ENCODE results near the gene MTRF1.

The MTRF1 gene

DNA sequence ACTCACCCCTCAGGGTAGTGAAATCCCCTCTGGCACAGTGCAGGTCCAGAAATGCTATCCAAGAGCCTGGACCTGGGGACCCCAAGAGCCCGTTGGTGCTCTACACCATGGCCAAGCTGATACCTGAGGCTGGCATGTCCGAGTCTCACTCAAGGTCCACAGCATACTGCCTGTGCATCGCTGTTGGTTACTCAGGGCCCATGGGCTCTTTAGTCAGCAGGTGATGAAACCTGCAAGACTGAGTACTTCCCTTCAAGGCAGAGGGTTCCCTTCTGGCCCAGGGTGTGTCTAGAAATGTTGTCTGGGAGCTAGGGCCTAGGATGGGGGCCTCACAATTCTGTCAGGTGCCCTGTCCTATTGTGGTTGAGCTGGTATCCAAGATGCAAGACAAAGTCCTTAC lies 49.5 kb downstream of the MTRF1 start:
- peaks cover 36% of the 10 kb centered on the region for H3K36me3 Mint-ChIP-seq
- H3K4me1 Mint-ChIP-seq, result no peaks in the 10 kb centered on the region
- H3K27me3 Mint-ChIP-seq, result no peaks in the 10 kb centered on the region
- no peak for ATAC-seq
- H3K9me3 Mint-ChIP-seq, result peaks cover 14% of the 10 kb centered on the region
- H3K4me3 Mint-ChIP-seq, result no peak overlapping the region
- H3K27ac Mint-ChIP-seq, result no peak overlapping the region

DNA sequence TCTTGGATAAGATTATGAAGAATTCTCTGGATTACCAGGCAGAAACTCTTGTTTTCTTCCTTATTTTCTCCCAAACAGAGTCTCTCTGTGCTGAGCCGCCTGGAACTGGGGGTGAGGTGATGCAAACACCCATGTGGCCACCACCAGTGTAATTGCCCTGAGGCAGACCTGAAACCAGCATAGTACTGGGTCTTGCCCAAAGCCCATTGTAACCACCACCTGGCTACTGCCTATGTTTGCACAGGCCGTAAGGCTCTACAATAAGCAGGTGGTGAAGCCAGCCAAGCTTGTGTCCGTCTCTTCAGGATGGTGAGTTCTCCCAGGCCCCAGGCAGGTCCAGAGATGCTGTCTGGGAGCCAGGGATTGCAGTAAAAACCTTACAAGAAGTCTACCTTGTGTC lies 50.1 kb downstream of the MTRF1 start:
- Mint-ChIP-seq H3K4me1 (no peaks in the 10 kb centered on the region), H3K27ac (no peak overlapping the region), H3K9me3 (peaks cover 14% of the 10 kb centered on the region), H3K36me3 (peaks cover 31% of the 10 kb centered on the region), H3K4me3 (no peak overlapping the region), H3K27me3 (no peaks in the 10 kb centered on the region)
- ATAC-seq, result no peak

DNA sequence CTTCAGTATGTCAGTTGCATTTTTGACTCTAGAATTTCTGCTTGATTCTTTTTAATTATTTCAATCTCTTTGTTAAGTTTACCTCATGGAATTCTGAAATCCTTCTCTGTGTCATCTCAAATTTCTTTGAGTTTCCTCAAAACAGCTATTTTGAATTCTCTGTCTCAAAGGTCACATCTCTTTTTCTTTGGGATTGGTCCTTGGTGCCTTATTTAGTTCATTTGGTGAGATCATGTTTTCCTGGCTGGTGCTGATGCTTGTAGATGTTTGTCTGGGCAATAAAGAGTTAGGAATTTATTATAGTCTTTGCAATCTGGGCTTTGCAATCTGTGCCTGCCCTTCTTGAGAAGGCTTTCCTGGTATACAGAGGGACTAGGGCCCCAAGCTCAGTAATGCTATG lies 50.5 kb downstream of the MTRF1 start:
- H3K9me3 Mint-ChIP-seq, result peaks cover 14% of the 10 kb centered on the region
- H3K4me3 Mint-ChIP-seq, result no peak overlapping the region
- no peaks in the 10 kb centered on the region for H3K27me3 Mint-ChIP-seq
- H3K36me3 Mint-ChIP-seq, result peaks cover 29% of the 10 kb centered on the region
- H3K4me1 Mint-ChIP-seq, result no peaks in the 10 kb centered on the region
- H3K27ac Mint-ChIP-seq, result no peak overlapping the region
- no peak for ATAC-seq

DNA sequence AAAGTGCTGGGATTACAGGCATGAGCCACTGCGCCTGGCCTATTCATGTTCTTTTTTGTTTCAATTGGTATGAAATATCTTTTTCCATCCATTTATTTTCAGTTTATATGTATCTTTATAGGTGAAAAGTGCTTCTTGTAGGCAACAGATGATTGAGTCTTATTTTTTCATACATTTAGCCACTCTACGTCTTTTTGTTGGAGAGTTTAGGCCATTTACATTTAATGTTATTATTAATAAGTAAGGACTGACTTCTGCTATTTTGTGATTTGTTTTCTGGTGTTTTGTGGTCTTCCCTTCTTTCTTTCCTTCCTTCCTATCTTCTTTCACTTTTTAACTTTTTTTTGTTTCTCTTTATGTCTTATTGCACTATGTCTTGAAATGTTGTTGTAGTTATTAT lies 52.3 kb downstream of the MTRF1 start:
- no peaks in the 10 kb centered on the region for H3K27me3 Mint-ChIP-seq
- H3K9me3 Mint-ChIP-seq, result peaks cover 14% of the 10 kb centered on the region
- H3K4me1 Mint-ChIP-seq, result no peaks in the 10 kb centered on the region
- no peak overlapping the region for H3K27ac Mint-ChIP-seq
- peaks cover 23% of the 10 kb centered on the region for H3K36me3 Mint-ChIP-seq
- no peak for ATAC-seq
- no peak overlapping the region for H3K4me3 Mint-ChIP-seq

DNA sequence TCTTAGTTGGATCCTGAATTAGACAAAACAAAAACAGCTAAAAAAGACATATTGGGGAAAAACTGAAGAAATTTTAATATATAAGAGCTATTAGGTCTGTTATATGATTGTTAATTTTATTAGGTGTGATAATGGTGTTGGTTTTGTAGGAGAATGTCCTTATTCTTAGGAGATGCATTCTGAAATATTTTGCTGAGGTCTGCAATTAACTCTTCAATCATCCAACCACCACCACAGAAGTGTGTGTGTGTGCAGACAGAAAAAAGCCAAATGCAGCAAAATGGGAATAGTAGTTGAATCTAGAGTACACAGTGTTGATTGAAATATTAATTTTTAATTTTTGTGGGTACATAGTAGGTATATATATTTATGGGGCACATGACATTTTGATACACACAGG lies 56.9 kb downstream of the MTRF1 start:
- Mint-ChIP-seq H3K27me3 (no peaks in the 10 kb centered on the region), H3K27ac (no peak overlapping the region), H3K36me3 (peaks cover 13% of the 10 kb centered on the region), H3K9me3 (peaks cover 10% of the 10 kb centered on the region), H3K4me1 (no peaks in the 10 kb centered on the region), H3K4me3 (no peak overlapping the region)
- ATAC-seq, result no peak

DNA sequence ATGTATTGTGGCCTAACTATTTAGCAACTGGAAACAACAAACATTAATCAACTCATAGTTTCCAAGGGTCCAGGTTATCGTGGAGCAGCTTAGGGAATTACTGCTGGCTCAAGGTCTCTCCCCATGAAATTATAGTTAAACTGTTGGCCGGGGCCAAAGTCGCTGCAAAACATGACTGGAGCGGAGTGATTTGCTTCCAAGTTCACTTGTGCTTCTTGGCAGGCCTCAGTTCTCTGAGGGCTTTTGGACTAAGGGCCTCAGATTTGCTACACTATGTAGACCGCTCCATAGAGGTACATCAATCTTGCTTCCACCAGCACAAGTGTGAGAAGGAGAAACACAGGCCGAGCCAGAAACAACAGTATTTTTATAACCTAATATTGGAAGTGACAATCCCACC lies 59.6 kb downstream of the MTRF1 start:
- H3K4me3 Mint-ChIP-seq, result no peak overlapping the region
- no peak overlapping the region for H3K27ac Mint-ChIP-seq
- peaks cover 21% of the 10 kb centered on the region for H3K4me1 Mint-ChIP-seq
- H3K9me3 Mint-ChIP-seq, result peaks cover 7% of the 10 kb centered on the region
- ATAC-seq, result no peak
- H3K27me3 Mint-ChIP-seq, result no peaks in the 10 kb centered on the region
- peaks cover 9% of the 10 kb centered on the region for H3K36me3 Mint-ChIP-seq

DNA sequence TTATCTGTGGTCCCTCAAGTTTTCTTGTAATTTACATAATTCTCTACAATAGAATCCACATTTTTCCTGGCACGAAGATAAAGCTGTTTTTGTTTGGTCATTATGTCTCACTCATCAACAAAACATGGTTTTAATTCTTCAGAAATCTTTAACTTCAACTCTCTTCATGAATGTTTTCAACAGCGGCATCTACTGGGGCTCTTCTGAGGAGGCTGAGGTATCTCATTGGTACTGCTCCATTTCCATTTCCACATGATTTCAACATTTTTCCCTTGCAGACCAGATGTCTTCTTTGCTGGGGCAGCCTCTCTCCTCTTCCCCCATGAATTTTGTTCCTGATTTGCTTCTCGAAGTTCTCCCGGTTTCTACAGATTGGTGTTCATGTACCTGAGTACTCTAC lies 63.2 kb downstream of the MTRF1 start:
- H3K27ac Mint-ChIP-seq, result peak overlapping the region; percentile 90
- peaks cover 30% of the 10 kb centered on the region for H3K4me1 Mint-ChIP-seq
- no peaks in the 10 kb centered on the region for H3K27me3 Mint-ChIP-seq

DNA sequence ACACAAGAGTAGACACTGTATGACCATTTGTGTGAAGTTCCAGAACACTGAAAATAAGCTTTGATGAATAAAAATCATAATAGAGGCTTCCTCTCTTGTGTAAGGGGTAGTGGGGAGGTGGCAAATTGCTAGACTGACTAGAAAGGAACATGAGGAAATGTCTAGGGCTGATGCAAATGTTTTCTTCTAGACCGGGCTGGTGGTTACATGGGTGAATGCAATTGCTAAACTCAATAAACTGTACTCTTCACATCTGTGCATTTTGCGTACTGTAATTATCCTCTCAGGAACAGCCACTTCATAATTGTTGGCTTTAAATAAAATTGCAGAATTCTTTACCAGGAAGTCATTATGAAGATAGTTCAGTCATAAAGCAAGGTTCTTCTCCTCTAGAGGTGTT lies 63.9 kb downstream of the MTRF1 start:
- Mint-ChIP-seq H3K27me3 (no peaks in the 10 kb centered on the region), H3K36me3 (peaks cover 9% of the 10 kb centered on the region), H3K4me3 (no peak overlapping the region), H3K27ac (peak overlapping the region; percentile 90), H3K4me1 (peaks cover 33% of the 10 kb centered on the region), H3K9me3 (peaks cover 10% of the 10 kb centered on the region)
- ATAC-seq, result peak; percentile 99

More for the DNA sequence above, 63.2 kb downstream of the MTRF1 start:
- H3K36me3 Mint-ChIP-seq, result peaks cover 9% of the 10 kb centered on the region
- ATAC-seq, result no peak
- no peak overlapping the region for H3K4me3 Mint-ChIP-seq
- H3K9me3 Mint-ChIP-seq, result peaks cover 10% of the 10 kb centered on the region

DNA sequence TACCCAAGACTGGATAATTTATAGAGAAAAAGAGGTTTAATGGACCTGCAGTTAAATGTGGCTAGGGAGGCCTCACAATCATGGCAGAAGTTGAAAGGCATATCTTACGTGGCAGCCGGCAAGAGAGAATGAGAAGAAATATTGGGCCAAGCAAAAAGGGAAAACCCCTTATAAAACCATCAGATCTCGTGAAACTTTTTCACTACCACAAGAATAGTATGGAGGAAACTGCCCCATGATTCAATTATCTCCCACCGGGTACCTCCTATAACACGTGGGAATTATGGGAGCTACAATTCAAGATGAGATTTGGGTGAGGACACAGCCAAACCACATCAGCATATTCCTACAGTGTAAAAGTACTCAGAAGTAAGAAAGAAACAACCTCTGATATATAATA lies 64.3 kb downstream of the MTRF1 start:
- H3K4me3 Mint-ChIP-seq, result peak overlapping the region; percentile 48
- peak; percentile 61 for ATAC-seq
- H3K4me1 Mint-ChIP-seq, result peaks cover 35% of the 10 kb centered on the region
- H3K27ac Mint-ChIP-seq, result peak overlapping the region; percentile 90
- H3K27me3 Mint-ChIP-seq, result no peaks in the 10 kb centered on the region
- H3K36me3 Mint-ChIP-seq, result peaks cover 9% of the 10 kb centered on the region
- H3K9me3 Mint-ChIP-seq, result peaks cover 10% of the 10 kb centered on the region

DNA sequence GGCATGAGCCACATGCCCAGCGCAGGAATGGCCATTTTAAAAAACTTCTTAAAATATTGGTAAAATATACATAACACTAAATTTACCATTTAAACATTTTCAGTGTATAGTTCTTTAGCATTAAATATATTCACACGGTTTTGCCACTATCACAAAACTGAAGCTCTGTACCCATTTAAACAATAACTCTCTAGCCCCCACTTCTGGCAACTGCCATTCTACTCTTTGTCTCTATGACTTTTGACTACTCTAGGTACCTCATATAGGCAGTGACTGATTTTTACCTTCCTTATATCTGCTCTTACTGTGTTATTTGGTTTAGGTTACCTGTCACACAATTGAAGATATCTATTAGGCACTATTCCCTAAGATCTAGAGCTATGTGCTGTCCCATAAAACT lies 66.8 kb downstream of the MTRF1 start:
- no peaks in the 10 kb centered on the region for H3K27me3 Mint-ChIP-seq
- no peak overlapping the region for H3K4me3 Mint-ChIP-seq
- H3K36me3 Mint-ChIP-seq, result peaks cover 15% of the 10 kb centered on the region
- peaks cover 53% of the 10 kb centered on the region for H3K4me1 Mint-ChIP-seq
- ATAC-seq, result no peak
- H3K27ac Mint-ChIP-seq, result no peak overlapping the region
- peaks cover 10% of the 10 kb centered on the region for H3K9me3 Mint-ChIP-seq

DNA sequence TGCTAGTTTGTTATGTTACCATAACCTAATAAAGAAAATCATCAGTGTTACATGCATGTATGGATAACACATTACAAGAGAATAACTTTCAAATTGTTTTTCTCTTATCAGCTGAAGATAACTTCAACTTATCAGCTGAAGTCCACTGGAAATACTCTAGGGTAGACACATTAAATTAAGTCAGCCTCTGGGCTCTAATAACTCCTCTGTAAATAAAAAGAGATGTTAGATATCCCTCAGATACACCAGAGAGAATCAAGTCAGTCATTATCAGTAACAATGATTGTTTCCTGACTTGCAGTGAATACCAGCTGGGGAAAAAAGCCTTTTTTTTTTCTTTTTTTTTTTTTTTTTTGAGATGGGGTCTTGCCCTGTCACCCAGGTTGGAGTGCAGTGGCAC lies 67.4 kb downstream of the MTRF1 start:
- H3K27me3 Mint-ChIP-seq, result no peaks in the 10 kb centered on the region
- H3K27ac Mint-ChIP-seq, result peak overlapping the region; percentile 22
- H3K4me1 Mint-ChIP-seq, result peaks cover 53% of the 10 kb centered on the region
- H3K9me3 Mint-ChIP-seq, result peaks cover 10% of the 10 kb centered on the region
- H3K36me3 Mint-ChIP-seq, result peaks cover 15% of the 10 kb centered on the region
- no peak overlapping the region for H3K4me3 Mint-ChIP-seq
- no peak for ATAC-seq

DNA sequence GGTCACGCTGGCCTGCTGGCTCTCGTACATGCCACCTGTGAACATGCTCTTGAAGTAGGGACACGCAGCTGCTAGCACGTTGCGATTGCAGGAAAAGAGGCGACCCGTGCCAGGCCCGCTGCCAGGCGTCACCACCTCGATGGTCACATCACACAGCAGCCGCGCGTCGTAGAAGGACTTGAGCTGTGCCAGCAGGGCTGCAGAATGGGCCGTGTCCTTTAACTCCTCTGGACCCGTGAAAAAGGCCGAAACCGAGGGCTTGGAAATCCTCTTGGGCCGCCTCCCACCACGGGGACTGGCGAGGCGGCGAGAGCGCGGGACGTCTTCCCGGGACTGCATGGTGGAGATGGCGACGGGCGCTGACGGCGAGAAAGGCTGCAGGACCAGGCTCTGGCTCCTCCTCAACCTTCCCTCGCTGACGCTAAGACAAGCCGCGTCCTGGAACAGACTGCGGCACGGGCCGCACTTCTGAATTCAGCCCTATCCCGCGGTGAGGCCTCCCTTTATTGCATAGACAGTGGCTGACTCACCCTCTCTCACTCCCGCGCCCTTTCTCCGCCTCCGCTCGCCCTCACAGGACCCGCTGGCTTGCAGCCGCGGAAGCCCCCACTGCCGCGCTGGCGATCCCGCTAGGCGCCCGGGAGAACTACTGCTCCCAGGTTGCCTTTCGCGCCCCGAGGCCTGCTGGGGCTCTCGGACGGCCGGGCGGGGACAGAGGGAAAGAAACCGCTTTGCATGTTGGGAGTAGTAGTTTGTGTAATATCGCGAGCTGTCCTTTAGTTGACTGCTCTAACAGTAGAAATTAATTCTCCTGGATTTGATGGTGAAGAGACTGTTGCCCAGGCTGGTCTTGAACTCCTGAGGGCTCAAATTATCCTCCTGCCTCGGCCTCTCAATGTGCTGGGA lies 69.2 kb downstream of the MTRF1 start, which contains the start of gene KBTBD7:
Gene KBTBD7 (minus strand): TSS at position 651 of the 906 bp plus-strand sequence. CDS start 312 bp downstream, at position 339.
- ATAC-seq, result peak; percentile 99
- H3K4me1 Mint-ChIP-seq, result peaks cover 35% of the 10 kb centered on the region
- peak within 1 kb of the TSS; percentile 84 for H3K27ac Mint-ChIP-seq
- H3K36me3 Mint-ChIP-seq, result peaks cover 20% of the 10 kb centered on the region
- no peaks in the 10 kb centered on the region for H3K27me3 Mint-ChIP-seq
- peaks cover 4% of the 10 kb centered on the region for H3K9me3 Mint-ChIP-seq
- peak within 1 kb of the TSS; percentile 88 for H3K4me3 Mint-ChIP-seq

DNA sequence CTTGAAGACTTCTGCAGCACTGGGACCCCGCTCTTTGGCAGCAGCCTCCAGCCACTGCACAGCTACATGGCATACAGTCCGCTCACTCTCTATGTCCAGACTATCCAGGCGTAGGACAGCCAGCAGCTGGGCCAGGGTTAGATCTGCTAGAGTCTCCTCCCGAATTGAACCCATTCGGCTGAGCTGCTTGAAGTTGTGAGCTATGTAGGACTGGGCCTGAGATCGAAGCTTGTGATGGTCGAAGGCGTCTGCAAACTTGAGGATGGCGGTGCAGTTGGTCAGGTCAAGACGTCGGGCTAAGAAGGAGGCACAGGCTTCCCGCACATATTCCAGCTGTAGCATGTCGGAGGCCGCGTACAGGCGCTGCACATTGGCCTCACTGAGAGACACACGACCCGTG lies 69.9 kb downstream of the MTRF1 start:
- Mint-ChIP-seq H3K27me3 (no peaks in the 10 kb centered on the region), H3K36me3 (peaks cover 22% of the 10 kb centered on the region), H3K9me3 (no peaks in the 10 kb centered on the region), H3K4me3 (peak overlapping the region; percentile 88), H3K4me1 (peaks cover 28% of the 10 kb centered on the region), H3K27ac (peak overlapping the region; percentile 84)
- ATAC-seq, result no peak

DNA sequence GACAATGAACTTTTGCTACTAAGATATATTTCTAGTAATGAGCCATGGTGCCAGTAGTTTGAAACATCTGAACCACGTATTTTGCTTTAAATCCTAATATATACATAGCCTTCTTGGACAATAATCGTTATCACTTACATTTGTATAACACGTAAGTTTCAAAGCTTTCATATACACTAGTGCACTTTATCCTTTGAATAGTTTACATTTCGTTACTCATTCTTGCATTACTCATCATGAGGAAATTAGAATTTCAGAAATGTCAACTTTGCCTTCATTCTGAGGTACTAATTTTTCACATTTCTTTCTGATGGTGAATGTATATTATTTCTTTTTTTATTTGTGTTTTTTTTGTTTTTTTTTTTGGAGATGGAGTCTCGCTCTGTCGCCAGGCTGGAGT lies 74.8 kb downstream of the MTRF1 start:
- peaks cover 22% of the 10 kb centered on the region for H3K36me3 Mint-ChIP-seq
- no peak overlapping the region for H3K4me3 Mint-ChIP-seq
- no peak for ATAC-seq
- no peaks in the 10 kb centered on the region for H3K27me3 Mint-ChIP-seq
- H3K9me3 Mint-ChIP-seq, result no peaks in the 10 kb centered on the region
- H3K27ac Mint-ChIP-seq, result no peak overlapping the region
- H3K4me1 Mint-ChIP-seq, result peaks cover 13% of the 10 kb centered on the region

DNA sequence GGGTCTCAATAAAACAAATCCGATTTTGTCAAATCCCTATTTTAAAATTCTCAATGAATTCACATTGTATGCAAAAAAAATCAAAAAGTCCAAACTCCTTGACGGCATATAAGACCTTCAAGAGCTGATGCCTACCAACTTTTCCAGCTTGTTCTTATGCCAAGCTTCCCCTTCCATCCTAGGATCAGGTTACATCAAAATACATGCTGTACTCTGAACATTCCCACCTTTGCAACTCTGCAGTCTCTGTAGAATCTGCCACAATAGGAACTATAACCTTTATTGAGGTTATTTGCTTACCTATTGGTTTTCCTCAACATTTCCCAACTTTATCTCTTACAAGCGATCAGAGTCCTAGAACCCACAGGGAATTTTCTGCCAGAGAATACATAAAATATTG lies 76.9 kb downstream of the MTRF1 start:
- Mint-ChIP-seq H3K9me3 (no peaks in the 10 kb centered on the region), H3K27me3 (no peaks in the 10 kb centered on the region), H3K4me3 (no peak overlapping the region), H3K27ac (no peak overlapping the region), H3K36me3 (peaks cover 17% of the 10 kb centered on the region), H3K4me1 (no peaks in the 10 kb centered on the region)
- no peak for ATAC-seq

DNA sequence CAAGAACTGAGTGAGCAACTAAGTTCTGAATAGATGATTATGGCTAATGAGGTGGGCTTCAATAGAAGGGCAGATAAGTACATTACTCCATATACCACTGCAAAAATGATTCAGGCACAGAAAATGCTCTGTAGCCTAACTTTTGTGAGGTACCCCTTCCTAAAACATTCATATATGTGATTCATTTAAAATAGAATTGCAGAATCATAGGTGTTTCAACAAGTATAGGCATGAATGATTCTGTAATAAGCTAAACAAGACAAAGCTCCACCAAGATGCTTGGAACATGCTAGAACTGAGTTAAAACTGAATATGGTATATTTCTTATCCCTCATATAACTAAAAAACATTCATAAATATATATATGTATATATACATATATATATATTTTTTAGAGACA lies 81.1 kb downstream of the MTRF1 start:
- Mint-ChIP-seq H3K27ac (no peak overlapping the region), H3K4me1 (no peaks in the 10 kb centered on the region), H3K36me3 (no peaks in the 10 kb centered on the region), H3K4me3 (no peak overlapping the region), H3K27me3 (no peaks in the 10 kb centered on the region), H3K9me3 (no peaks in the 10 kb centered on the region)
- ATAC-seq, result no peak
